ENCODE measurements around the gene ZNF365.

DNA sequence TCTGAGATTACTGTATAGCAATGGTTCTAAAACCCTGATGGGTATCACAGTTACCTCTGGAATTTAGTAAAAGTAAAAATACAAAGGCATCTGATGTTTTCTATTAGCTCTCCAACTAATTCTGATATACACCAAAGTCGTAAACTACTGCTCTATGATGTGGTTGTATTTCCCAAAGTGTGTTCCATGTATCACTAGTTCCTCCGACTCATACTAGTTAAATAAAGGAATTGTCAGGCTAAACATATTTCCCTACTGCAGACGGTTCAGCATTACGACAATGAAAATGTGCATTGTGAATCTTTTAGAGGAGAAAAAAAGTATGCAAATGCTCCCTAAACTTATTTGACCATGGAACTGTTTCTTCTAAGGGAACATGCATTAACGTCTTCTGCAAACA is 38.9 kb downstream of the ZNF365 start:
- no peak for TF ChIP-seq CTCF (IDR thresholded peaks at IDR 0.05)
- TF ChIP-seq POLR2A (IDR thresholded peaks at IDR 0.05): no peak
